Metanephros (tissue), 2 donors: Measurements from ENCODE around the gene CCDC138. TPM values are rescaled to one million over a fixed set of nuclear protein-coding genes. Genes with fewer than 3 reads are reported as not detected.

Experiments
- small RNA-seq: library from RNA; depleted of rRNA; stranded (forward); fragments of <200 nt; gene quantifications from one replicate; pipeline ENCODE3, GENCODE V24; 2014; ENCODE audit warnings: low replicate concordance
- total RNA-seq: library from RNA; depleted of rRNA; stranded (reverse); fragments of >200 nt; gene quantifications from one replicate; pipeline ENCODE4 v1.2.3, GENCODE V29; 2014

Gene CCDC138
- total RNA-seq = 9.3 TPM

GRCh38 chr2:108786354-108787215 is at the start of gene CCDC138:
TSS of gene CCDC138 (plus strand) at chr2:108786771. CDS start at chr2:108786823, 52 bp downstream.

Small RNA genes lying within 50 kb of the gene (small RNA-seq; reads per million reads assigned to genes)
- not detected for gene AC073415.1

Other genes with a start within 250 kb of the CCDC138 start
- gene RANBP2, start 67.3 kb upstream of the CCDC138 start, total RNA-seq = 69.0 TPM
- 2.2 TPM for gene EDAR, start 202.4 kb downstream of the CCDC138 start, total RNA-seq